ENCODE measurements around the gene SCGB3A1. TPM values are rescaled to one million over a fixed set of nuclear protein-coding genes. Genes with fewer than 3 reads are reported as not detected.

The SCGB3A1 gene
- total and polyA plus RNA-seq, 2 of the 4 experiments (the other 2 are of a cell fraction), result not detected

DNA sequence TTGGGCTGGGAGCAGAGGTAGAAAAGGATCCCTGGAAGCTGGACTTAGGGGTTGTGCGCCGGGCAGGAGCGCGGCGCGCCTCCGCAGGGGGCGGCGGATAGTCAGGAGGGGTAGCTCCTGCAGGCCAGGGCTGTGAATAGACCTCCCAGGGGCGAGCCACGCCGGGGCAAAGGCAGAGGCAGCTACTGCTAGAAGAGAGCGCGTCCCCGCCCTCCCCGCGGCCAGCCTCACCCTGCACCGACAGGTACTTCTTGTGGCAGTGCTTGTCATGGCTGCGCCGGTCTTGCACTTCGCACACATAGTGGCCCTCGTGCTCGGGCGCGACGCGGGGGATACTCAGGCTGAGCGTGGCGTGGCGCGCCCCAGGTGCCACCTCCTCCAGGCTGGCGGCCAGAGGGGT lies 30.0 kb upstream of the SCGB3A1 start:
- Histone ChIP-seq H2BK5ac (ENCODE audit: low read depth, low read length, poor library complexity, severe bottlenecking) (no peak overlapping the region), H3K18ac (ENCODE audit: low read depth, low read length) (no peak overlapping the region), H2BK120ac (ENCODE audit: low read depth, low read length) (no peak overlapping the region), H3K4me3 (ENCODE audit: insufficient read depth, low read depth, low read length) (no peak overlapping the region), H3K23ac (ENCODE audit: low read depth, low read length) (no peak overlapping the region), H4K91ac (ENCODE audit: insufficient read depth, low read depth, low read length) (no peak overlapping the region), H2AK9ac (replicated peaks; ENCODE audit: low read depth, low read length, poor library complexity) (no peak overlapping the region), H2BK15ac (ENCODE audit: low read depth, low read length) (no peak overlapping the region), H3K79me1 (ENCODE audit: low read depth in 1 of 2, low read length in 2 of 2) (no peaks in the 10 kb centered on the region), H4K5ac (ENCODE audit: low read depth, low read length) (no peak overlapping the region), H3K9me1 (ENCODE audit: insufficient read depth, low read length) (no peaks in the 10 kb centered on the region), H2BK20ac (ENCODE audit: low read depth, low read length) (no peak overlapping the region), H3K36me3 (ENCODE audit: control insufficient read depth, insufficient read depth, low read length) (no peaks in the 10 kb centered on the region), H3K56ac (ENCODE audit: extremely low read depth, insufficient read depth, low read length) (no peak overlapping the region), H2AK5ac (ENCODE audit: low read depth, low read length) (no peak overlapping the region), H3K27ac (ENCODE audit: insufficient read depth, low read length) (no peak overlapping the region), H3K27me3 (ENCODE audit: control insufficient read depth, insufficient read depth, low read length) (peaks cover 10% of the 10 kb centered on the region; the same call in 1 of the 2 replicates), H4K20me1 (ENCODE audit: insufficient read depth, low read length) (no peaks in the 10 kb centered on the region), H4K8ac (ENCODE audit: low read depth in 2 of 2, low read length in 2 of 2) (no peak overlapping the region), H3K9ac (ENCODE audit: low read depth, low read length) (no peak overlapping the region), H3K4ac (ENCODE audit: low read depth, low read length) (no peak overlapping the region), H2AFZ (replicated peaks; ENCODE audit: low read length, poor library complexity) (no peak overlapping the region), H3K4me2 (ENCODE audit: low read depth, low read length) (no peak overlapping the region), H3K9me3 (ENCODE audit: control insufficient read depth, insufficient read depth, low read length) (no peaks in the 10 kb centered on the region), H3K14ac (replicated peaks; ENCODE audit: low read depth, low read length) (no peak overlapping the region), H3K4me1 (ENCODE audit: control insufficient read depth, insufficient read depth, low read length) (no peaks in the 10 kb centered on the region)
- BruUV-seq (replicated peaks), result no TSS peak
- in situ Hi-C loops (cut with MboI; ENCODE audit: low sequenced_read_pairs) (no loop called here), dilution Hi-C loops (cut with HindIII; ENCODE audit: low sequenced_read_pairs, unreplicated experiment) (no loop called here), intact Hi-C loops (cut with micrococcal nuclease) (no loop called here)
- POLR2A ChIA-PET (ENCODE audit: unreplicated experiment), result no interaction called here
- CTCF ChIA-PET, result no interaction called here
- no peak for TF ChIP-seq MAZ (IDR thresholded peaks at IDR 0.05; ENCODE audit: borderline replicate concordance, low read depth, low read length)
- TF ChIP-seq MXI1 (IDR thresholded peaks at IDR 0.05; ENCODE audit: borderline replicate concordance, low read depth, low read length), result no peak
- no peak for TF ChIP-seq RCOR1 (IDR thresholded peaks at IDR 0.05; ENCODE audit: insufficient replicate concordance, low read length)
- no peak for TF ChIP-seq FOS (IDR thresholded peaks at IDR 0.05; ENCODE audit: low read depth, low read length)
- TF ChIP-seq BHLHE40 (IDR thresholded peaks at IDR 0.05; ENCODE audit: low read depth, low read length), result no peak
- no peak for TF ChIP-seq USF2 (IDR thresholded peaks at IDR 0.05; ENCODE audit: low read depth, low read length)
- no peak for TF ChIP-seq NFE2L2 (IDR thresholded peaks at IDR 0.05; ENCODE audit: low read depth, low read length)
- TF ChIP-seq, protein P1, sequence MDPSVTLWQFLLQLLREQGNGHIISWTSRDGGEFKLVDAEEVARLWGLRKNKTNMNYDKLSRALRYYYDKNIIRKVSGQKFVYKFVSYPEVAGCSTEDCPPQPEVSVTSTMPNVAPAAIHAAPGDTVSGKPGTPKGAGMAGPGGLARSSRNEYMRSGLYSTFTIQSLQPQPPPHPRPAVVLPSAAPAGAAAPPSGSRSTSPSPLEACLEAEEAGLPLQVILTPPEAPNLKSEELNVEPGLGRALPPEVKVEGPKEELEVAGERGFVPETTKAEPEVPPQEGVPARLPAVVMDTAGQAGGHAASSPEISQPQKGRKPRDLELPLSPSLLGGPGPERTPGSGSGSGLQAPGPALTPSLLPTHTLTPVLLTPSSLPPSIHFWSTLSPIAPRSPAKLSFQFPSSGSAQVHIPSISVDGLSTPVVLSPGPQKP (IDR thresholded peaks at IDR 0.05; ENCODE audit: borderline replicate concordance, low read depth, low read length), result no peak
- WGBS, 2 experiments (ENCODE audit: extremely low coverage in 2 of 2, insufficient read length in 1 of 2), result 88% methylated on average over 28 of the region's 32 CpGs; no CpG with 5 or more reads in 1 of the 2 experiments
- ATAC-seq (ENCODE audit: low read depth) (no peak), DNase-seq (no peak)
